Tibial artery (tissue), 4 donors: ENCODE measurements around the gene TFAP2C.
A peak's percentile ranks its signal among the peaks of the same experiment; 100 is the strongest.

Experiments
- DNase-seq, 2 donors: peaks; one replicate each; pipeline ENCODE4 v3.0.0-alpha.2; 2019
- H3K27ac ChIP-seq, 2 donors: fragments of 200-600 bp; sonication (generic) in 1 of 2; 1 replicate in 1 of 2; 2 replicates in 1 of 2; pipeline ENCODE4 v1.5.1; 2018 to 2019; ENCODE audit warnings: mild to moderate bottlenecking in 1 of 2
- H3K27me3 ChIP-seq, 2 donors: fragments of 200-600 bp; sonication (generic) in 1 of 2; one replicate each; pipeline versions ENCODE4 v1.5.1 to v1.6.0; 2016 to 2019
- H3K36me3 ChIP-seq, 3 donors: fragments of 200-600 bp; sonication (generic) in 2 of 3; one replicate each; pipeline ENCODE4 v1.5.1; 2016 to 2019; ENCODE audit warnings: mild to moderate bottlenecking in 2 of 3
- H3K4me1 ChIP-seq, 4 donors: fragments of 200-600 bp; sonication (generic) in 2 of 4; 1 replicate in 3 of 4; 2 replicates in 1 of 4; pipeline ENCODE4 v1.5.1; 2016 to 2019
- H3K4me3 ChIP-seq, 2 donors: fragments of 200-600 bp; sonication (generic) in 1 of 2; 1 replicate in 1 of 2; 2 replicates in 1 of 2; pipeline ENCODE4 v1.5.1; 2018 to 2019; ENCODE audit warnings: mild to moderate bottlenecking in 2 of 2
- H3K9me3 ChIP-seq, 3 donors: fragments of 200-600 bp; sonication (generic) in 1 of 3; one replicate each; pipeline ENCODE4 v1.5.1; 2016 to 2019
- intact Hi-C: fragments of 100-400 bp; cut with DNase I; formaldehyde crosslinking; loops from one replicate; pipeline ENCODE4 v1.15.0; 2023; ENCODE audit warnings: low total_unique reads
- TF ChIP-seq, protein P1 (sequence below), 2 experiments: fragments of 200-600 bp in 1 of 2; fragments of 450-650 bp in 1 of 2; IDR thresholded peaks; one replicate each; pipeline ENCODE4 v1.5.1; 2017 to 2019; ENCODE audit warnings: antibody characterized with exemption in 2 of 2, mild to moderate bottlenecking in 1 of 2, moderate library complexity in 1 of 2

TFAP2C gene

DNA sequence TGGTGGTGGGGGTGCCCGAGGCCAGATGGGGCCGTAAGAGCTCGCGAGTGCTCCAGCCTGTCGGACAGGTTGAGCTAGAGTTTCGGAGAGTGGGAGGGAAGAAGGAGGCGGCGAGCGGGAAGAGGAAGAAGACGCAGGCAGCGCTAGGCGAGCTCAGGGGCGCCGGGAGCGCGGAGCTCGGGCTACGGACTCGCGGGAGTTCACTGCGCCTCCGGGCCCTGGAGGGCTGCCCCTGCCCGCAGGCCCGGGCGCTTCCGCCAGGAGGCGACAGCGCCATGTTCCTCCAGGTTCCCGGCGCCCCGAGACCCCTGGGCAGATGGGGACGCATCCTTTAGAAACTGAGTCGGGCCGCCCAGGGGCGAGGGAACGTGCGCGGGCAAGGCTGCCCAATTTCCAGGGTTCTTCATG is 984 bp downstream of the TFAP2C start:
- no peak overlapping the region for H3K27ac ChIP-seq
- H3K4me1 ChIP-seq: peaks cover 0 to 54% (median 44%) of the 10 kb centered on the region in 4 donors
- TF ChIP-seq, protein P1, sequence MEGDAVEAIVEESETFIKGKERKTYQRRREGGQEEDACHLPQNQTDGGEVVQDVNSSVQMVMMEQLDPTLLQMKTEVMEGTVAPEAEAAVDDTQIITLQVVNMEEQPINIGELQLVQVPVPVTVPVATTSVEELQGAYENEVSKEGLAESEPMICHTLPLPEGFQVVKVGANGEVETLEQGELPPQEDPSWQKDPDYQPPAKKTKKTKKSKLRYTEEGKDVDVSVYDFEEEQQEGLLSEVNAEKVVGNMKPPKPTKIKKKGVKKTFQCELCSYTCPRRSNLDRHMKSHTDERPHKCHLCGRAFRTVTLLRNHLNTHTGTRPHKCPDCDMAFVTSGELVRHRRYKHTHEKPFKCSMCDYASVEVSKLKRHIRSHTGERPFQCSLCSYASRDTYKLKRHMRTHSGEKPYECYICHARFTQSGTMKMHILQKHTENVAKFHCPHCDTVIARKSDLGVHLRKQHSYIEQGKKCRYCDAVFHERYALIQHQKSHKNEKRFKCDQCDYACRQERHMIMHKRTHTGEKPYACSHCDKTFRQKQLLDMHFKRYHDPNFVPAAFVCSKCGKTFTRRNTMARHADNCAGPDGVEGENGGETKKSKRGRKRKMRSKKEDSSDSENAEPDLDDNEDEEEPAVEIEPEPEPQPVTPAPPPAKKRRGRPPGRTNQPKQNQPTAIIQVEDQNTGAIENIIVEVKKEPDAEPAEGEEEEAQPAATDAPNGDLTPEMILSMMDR (IDR thresholded peaks at IDR 0.05): peak in 1 of 2 experiments; percentile 4
- intact Hi-C loops: no loop called here
- no peaks in the 10 kb centered on the region for H3K9me3 ChIP-seq
- H3K4me3 ChIP-seq: peak overlapping the region; percentile 35 to 45
- H3K36me3 ChIP-seq: no peaks in the 10 kb centered on the region
- no peak for DNase-seq
- H3K27me3 ChIP-seq: peaks cover 0 to 91% of the 10 kb centered on the region in 2 donors

DNA sequence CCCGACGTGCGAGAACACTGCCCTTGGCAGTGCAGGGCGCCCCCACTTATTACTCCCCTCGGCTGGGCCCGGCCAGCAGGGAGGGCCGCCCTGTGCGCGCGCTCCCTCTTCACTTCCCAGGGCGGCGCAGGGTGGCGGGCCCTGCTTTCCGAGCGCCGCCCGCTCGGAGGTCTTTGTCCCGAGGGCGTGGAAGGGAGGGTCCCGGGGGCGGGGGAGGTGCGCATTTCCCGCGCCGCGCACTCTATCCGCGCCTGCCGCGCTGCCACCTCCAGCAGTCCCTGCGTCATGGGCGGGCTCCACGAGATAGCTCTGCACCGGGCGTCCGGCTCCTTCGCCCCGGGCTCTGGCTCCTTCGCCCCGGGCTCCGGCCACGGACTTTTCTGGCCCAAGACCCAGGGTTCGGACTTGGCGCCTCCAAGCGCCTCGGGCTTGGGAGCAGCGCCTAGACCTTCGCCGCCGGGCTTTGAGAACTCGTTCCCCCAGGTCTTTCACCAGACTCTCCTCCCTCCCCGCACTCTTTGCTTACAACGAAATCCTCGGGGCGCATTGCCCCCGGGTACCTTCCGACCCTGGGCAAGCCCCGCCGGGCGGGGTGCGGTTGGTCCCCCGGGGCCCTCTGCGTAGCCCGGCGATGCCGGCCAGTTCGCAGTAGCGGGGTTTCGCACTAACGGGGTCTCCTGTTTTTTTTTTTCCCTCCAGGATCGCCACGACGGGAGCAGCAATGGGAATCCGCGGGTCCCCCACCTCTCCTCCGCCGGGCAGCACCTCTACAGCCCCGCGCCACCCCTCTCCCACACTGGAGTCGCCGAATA is 1.6 kb downstream of the TFAP2C start:
- TF ChIP-seq, protein P1 (IDR thresholded peaks at IDR 0.05): peak in 1 of 2 experiments; percentile 2
- no peak overlapping the region for H3K27ac ChIP-seq

DNA sequence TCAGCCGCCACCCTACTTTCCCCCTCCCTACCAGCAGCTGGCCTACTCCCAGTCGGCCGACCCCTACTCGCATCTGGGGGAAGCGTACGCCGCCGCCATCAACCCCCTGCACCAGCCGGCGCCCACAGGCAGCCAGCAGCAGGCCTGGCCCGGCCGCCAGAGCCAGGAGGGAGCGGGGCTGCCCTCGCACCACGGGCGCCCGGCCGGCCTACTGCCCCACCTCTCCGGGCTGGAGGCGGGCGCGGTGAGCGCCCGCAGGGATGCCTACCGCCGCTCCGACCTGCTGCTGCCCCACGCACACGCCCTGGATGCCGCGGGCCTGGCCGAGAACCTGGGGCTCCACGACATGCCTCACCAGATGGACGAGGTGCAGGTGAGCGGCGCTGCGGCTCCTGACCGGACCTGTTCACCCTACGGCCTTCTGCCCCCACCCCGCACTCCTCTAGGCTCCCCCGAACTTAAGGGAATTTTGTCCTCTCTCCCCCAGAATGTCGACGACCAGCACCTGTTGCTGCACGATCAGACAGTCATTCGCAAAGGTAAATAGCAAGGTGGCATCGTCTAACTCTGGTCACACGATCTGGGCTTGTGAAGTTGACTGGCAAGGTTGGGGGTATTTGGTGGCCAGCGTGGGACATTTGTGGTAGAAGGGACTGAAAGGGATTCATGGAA is 2.3 kb downstream of the TFAP2C start:
- TF ChIP-seq, protein P1 (IDR thresholded peaks at IDR 0.05): no peak
- no peaks in the 10 kb centered on the region for H3K9me3 ChIP-seq
- H3K27me3 ChIP-seq: peaks cover 0 to 89% of the 10 kb centered on the region in 2 donors
- H3K4me1 ChIP-seq: peaks cover 0 to 49% (median 42%) of the 10 kb centered on the region in 4 donors
- intact Hi-C loops: no loop called here
- no peak overlapping the region for H3K4me3 ChIP-seq
- H3K36me3 ChIP-seq: no peaks in the 10 kb centered on the region
- H3K27ac ChIP-seq: no peak overlapping the region
- no peak for DNase-seq

More for the DNA sequence above, 1.6 kb downstream of the TFAP2C start:
- Histone ChIP-seq H3K4me1 (peaks cover 0 to 54% (median 44%) of the 10 kb centered on the region in 4 donors), H3K27me3 (peaks cover 0 to 89% of the 10 kb centered on the region in 2 donors), H3K36me3 (no peaks in the 10 kb centered on the region), H3K4me3 (peak overlapping the region; percentile 35 to 45), H3K9me3 (no peaks in the 10 kb centered on the region)
- no peak for DNase-seq
- intact Hi-C loops: no loop called here

DNA sequence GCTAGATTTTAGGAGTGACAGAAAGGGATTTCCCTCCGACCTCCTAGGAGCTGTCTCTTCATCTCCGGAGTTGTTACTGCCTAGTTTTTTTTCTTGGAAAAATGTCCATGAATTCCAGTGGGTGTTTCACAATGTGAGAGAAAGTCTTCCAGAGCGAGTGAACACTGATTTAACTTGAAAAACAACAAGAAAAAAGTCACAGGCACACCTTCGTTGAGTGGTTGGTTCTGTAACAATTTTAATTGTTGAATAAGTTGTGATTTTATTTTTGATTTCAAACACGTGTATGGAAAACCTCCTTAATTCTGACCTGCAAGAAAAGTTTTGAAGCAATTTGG is 2.9 kb downstream of the TFAP2C start:
- peaks cover 0 to 44% (median 38%) of the 10 kb centered on the region in 4 donors for H3K4me1 ChIP-seq
- DNase-seq: no peak
- H3K9me3 ChIP-seq: no peaks in the 10 kb centered on the region
- no peaks in the 10 kb centered on the region for H3K36me3 ChIP-seq
- no peak overlapping the region for H3K4me3 ChIP-seq
- peaks cover 0 to 86% of the 10 kb centered on the region in 2 donors for H3K27me3 ChIP-seq
- TF ChIP-seq, protein P1 (IDR thresholded peaks at IDR 0.05): no peak
- no peak overlapping the region for H3K27ac ChIP-seq
- intact Hi-C loops: no loop called here

DNA sequence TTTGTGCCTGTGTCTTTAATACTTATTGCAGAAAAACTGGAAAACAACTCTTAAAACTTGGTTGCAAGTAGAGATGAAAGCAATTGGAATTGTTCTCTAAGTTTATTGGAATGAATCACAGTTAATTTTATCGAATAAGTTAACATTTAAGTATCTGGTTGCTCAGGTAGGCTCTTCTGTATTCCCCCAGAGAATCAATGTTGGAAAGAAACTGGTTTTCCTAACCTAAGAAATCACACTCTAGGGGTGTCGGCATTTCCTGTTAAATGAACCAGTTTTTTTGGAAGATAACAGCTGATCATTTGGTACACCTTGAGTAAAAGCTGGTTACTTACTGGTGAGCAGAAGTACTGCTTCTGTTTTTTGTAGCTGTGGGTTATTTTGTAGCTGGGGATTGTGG is 5.2 kb downstream of the TFAP2C start:
- no peaks in the 10 kb centered on the region for H3K36me3 ChIP-seq
- peaks cover 0 to 68% of the 10 kb centered on the region in 2 donors for H3K27me3 ChIP-seq
- H3K4me3 ChIP-seq: no peak overlapping the region
- no peak for DNase-seq
- no peaks in the 10 kb centered on the region for H3K9me3 ChIP-seq
- TF ChIP-seq, protein P1 (IDR thresholded peaks at IDR 0.05): no peak
- intact Hi-C loops: no loop called here
- no peak overlapping the region for H3K27ac ChIP-seq
- H3K4me1 ChIP-seq: peaks cover 0 to 23% (median 19%) of the 10 kb centered on the region in 4 donors
